Measurements from ENCODE around the gene JAKMIP1.

GRCh38 chr4:6031846-6032245 lies 168.5 kb downstream of the JAKMIP1 start:
- TF ChIP-seq, protein P1, sequence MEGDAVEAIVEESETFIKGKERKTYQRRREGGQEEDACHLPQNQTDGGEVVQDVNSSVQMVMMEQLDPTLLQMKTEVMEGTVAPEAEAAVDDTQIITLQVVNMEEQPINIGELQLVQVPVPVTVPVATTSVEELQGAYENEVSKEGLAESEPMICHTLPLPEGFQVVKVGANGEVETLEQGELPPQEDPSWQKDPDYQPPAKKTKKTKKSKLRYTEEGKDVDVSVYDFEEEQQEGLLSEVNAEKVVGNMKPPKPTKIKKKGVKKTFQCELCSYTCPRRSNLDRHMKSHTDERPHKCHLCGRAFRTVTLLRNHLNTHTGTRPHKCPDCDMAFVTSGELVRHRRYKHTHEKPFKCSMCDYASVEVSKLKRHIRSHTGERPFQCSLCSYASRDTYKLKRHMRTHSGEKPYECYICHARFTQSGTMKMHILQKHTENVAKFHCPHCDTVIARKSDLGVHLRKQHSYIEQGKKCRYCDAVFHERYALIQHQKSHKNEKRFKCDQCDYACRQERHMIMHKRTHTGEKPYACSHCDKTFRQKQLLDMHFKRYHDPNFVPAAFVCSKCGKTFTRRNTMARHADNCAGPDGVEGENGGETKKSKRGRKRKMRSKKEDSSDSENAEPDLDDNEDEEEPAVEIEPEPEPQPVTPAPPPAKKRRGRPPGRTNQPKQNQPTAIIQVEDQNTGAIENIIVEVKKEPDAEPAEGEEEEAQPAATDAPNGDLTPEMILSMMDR (IDR thresholded peaks at IDR 0.05) = no peak
- no peak for TF ChIP-seq POLR2A (IDR thresholded peaks at IDR 0.05)

All from body of pancreas (tissue), 4 donors.